Uterus (tissue), 2 donors: ENCODE data around the gene FMN1.

Source experiments
- CTCF ChIP-seq, 4 experiments: fragments of 200-600 bp in 2 of 4; fragments of 450-650 bp in 2 of 4; sonication (generic) in 2 of 4; IDR thresholded peaks; one replicate each; pipeline ENCODE4 v1.5.1; 2016 to 2019; ENCODE audit warnings: antibody characterized with exemption in 4 of 4, mild to moderate bottlenecking in 2 of 4, moderate library complexity in 1 of 4
- POLR2A ChIP-seq, 2 donors: fragments of 450-650 bp; IDR thresholded peaks; one replicate each; pipeline ENCODE4 v1.6.1; 2016; ENCODE audit warnings: antibody characterized with exemption in 2 of 2, mild to moderate bottlenecking in 1 of 2, moderate library complexity in 1 of 2

DNA sequence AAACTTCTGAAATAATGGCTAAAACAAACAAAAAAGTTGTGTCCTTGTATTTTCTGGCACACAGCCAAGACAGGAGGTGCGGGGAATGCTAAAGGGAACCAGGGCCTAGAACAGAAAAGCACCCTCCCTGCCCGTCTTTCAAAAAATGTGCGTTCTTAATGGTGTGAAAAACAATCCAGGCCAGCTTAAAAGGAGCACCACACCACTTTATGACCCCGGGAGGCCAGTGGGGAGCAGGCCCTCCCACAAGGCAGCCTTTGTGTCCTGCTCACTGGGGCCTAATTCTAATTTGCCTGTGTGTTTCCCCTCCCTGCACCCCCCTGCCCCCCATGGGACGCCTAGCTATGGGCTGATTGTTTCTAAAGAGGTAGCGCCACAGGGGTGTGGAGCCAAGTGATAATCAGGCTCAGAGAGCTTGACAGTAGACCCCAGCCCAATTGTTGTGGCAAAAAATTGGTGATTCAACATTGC is 295.4 kb downstream of the FMN1 start:
- TF ChIP-seq POLR2A (IDR thresholded peaks at IDR 0.05) (no peak), CTCF (IDR thresholded peaks at IDR 0.05) (no peak)
